DND-41 (cell line): ENCODE results near the gene CPT1C.
A peak's percentile ranks its signal among the peaks of the same experiment; 100 is the strongest.

ENCODE experiments used
- ATAC-seq: fragments of 200-7000 bp; cut with Tn5 transposase; 3 replicates; pipeline ENCODE4 v1.9.1; 2021; ENCODE audit warnings: low read depth; ENCODE audit not compliant: insufficient read depth
- DNase-seq: peaks from one replicate; pipeline ENCODE4 v3.0.0-alpha.2; 2020
- H2AFZ ChIP-seq: 2 replicates; pipeline ENCODE4 v1.6.0; 2012; ENCODE audit warnings: low read depth, low read length
- H3K27ac ChIP-seq: 2 replicates; pipeline ENCODE4 v1.5.1; 2012; ENCODE audit warnings: low read length, inconsistent platforms
- H3K27me3 ChIP-seq: fragments of 200-600 bp; sonication (generic); 2 replicates; pipeline ENCODE4 v1.6.0; 2012; ENCODE audit warnings: low read length, mild to moderate bottlenecking, inconsistent platforms; ENCODE audit not compliant: insufficient read depth, poor library complexity
- H3K36me3 ChIP-seq: 2 replicates; pipeline ENCODE4 v1.5.1; 2012; ENCODE audit warnings: low read length, inconsistent platforms; ENCODE audit not compliant: insufficient read depth
- H3K4me1 ChIP-seq: 2 replicates; pipeline ENCODE4 v1.5.1; 2012; ENCODE audit warnings: mild to moderate bottlenecking, low read length; ENCODE audit not compliant: insufficient read depth
- H3K4me2 ChIP-seq: 2 replicates; pipeline ENCODE4 v1.6.0; 2012; ENCODE audit warnings: mild to moderate bottlenecking, moderate library complexity, low read length, inconsistent platforms; ENCODE audit not compliant: insufficient read depth
- H3K4me3 ChIP-seq, 2 experiments: fragments of 200-600 bp in 1 of 2; shearing (Covaris generic) in 1 of 2; 2 replicates each; pipeline ENCODE4 v1.5.1; 2012 to 2016; ENCODE audit warnings: inconsistent platforms in 2 of 2, low read length in 2 of 2, mild to moderate bottlenecking in 2 of 2, low read depth in 1 of 2, moderate library complexity in 1 of 2
- H3K79me2 ChIP-seq: 2 replicates; pipeline ENCODE4 v1.6.0; 2012; ENCODE audit warnings: low read length, inconsistent platforms; ENCODE audit not compliant: insufficient read depth
- H3K9ac ChIP-seq: 2 replicates; pipeline ENCODE4 v1.6.0; 2012; ENCODE audit warnings: low read depth, mild to moderate bottlenecking, inconsistent platforms, low read length, moderate library complexity
- H3K9me3 ChIP-seq: 2 replicates; pipeline ENCODE4 v1.5.1; 2012; ENCODE audit warnings: low read length, moderate library complexity, mild to moderate bottlenecking, inconsistent platforms; ENCODE audit not compliant: insufficient read depth, severe bottlenecking
- H4K20me1 ChIP-seq: 2 replicates; pipeline ENCODE4 v1.6.0; 2012; ENCODE audit warnings: low read length; ENCODE audit not compliant: insufficient read depth
- CTCF ChIP-seq: IDR thresholded peaks from 2 replicates; pipeline ENCODE4 v1.5.1; 2012; ENCODE audit warnings: borderline replicate concordance, low read length, moderate library complexity, mild to moderate bottlenecking; ENCODE audit not compliant: poor library complexity, severe bottlenecking; ENCODE audit errors: extremely low read depth
- EZH2 ChIP-seq: IDR thresholded peaks from 3 replicates; pipeline ENCODE4 v1.6.1; 2012; ENCODE audit warnings: borderline replicate concordance, low read depth, mild to moderate bottlenecking, moderate library complexity, low read length, inconsistent platforms; ENCODE audit not compliant: severe bottlenecking

The CPT1C gene

GRCh38 chr19:49653466-49653806 lies 37.5 kb upstream of the CPT1C start:
- Histone ChIP-seq H3K9me3 (no peaks in the 10 kb centered on the region), H2AFZ (no peak overlapping the region), H3K9ac (no peak overlapping the region), H3K4me2 (no peak overlapping the region), H3K4me1 (no peaks in the 10 kb centered on the region), H3K79me2 (peaks cover 19% of the 10 kb centered on the region), H3K27ac (no peak overlapping the region), H3K4me3 (no peak overlapping the region), H3K27me3 (no peaks in the 10 kb centered on the region), H3K36me3 (peaks cover 88% of the 10 kb centered on the region), H4K20me1 (peaks cover 46% of the 10 kb centered on the region)
- TF ChIP-seq CTCF (no peak), EZH2 (no peak)
- no peak for DNase-seq
- peak; percentile 13; the same call in 1 of the 3 replicates for ATAC-seq

GRCh38 chr19:49654581-49654980 lies 36.3 kb upstream of the CPT1C start:
- no peak for DNase-seq
- H4K20me1 ChIP-seq, result peaks cover 51% of the 10 kb centered on the region
- no peak overlapping the region for H3K9ac ChIP-seq
- no peak overlapping the region for H2AFZ ChIP-seq
- H3K4me2 ChIP-seq, result no peak overlapping the region
- H3K79me2 ChIP-seq, result peaks cover 12% of the 10 kb centered on the region
- TF ChIP-seq CTCF (no peak), EZH2 (no peak)
- H3K4me3 ChIP-seq, result no peak overlapping the region
- ATAC-seq, result no peak
- no peak overlapping the region for H3K27ac ChIP-seq
- no peaks in the 10 kb centered on the region for H3K27me3 ChIP-seq
- no peaks in the 10 kb centered on the region for H3K9me3 ChIP-seq
- peaks cover 92% of the 10 kb centered on the region for H3K36me3 ChIP-seq
- H3K4me1 ChIP-seq, result no peaks in the 10 kb centered on the region

GRCh38 chr19:49655570-49656455 lies 35.1 kb upstream of the CPT1C start:
- Histone ChIP-seq H3K4me1 (no peaks in the 10 kb centered on the region), H3K4me3 (no peak overlapping the region), H3K9ac (no peak overlapping the region; the same call in 1 of the 2 replicates), H3K27me3 (no peaks in the 10 kb centered on the region), H3K9me3 (no peaks in the 10 kb centered on the region), H3K79me2 (no peaks in the 10 kb centered on the region; the same call in 1 of the 2 replicates), H2AFZ (no peak overlapping the region), H3K36me3 (peaks cover 93% of the 10 kb centered on the region), H3K4me2 (no peak overlapping the region), H4K20me1 (peaks cover 48% of the 10 kb centered on the region), H3K27ac (no peak overlapping the region)
- DNase-seq (no peak), ATAC-seq (no peak)
- TF ChIP-seq EZH2 (no peak), CTCF (no peak)
